ENCODE measurements around the gene UBL4A. TPM values are rescaled to one million over a fixed set of nuclear protein-coding genes. Genes with fewer than 3 reads are reported as not detected.

Gene UBL4A
- total and polyA plus RNA-seq, 9 of the 15 experiments (the other 6 are each of a cell fraction or from before 2014, with no cell fraction given) = 15.2 to 140 (median 100) TPM

DNA sequence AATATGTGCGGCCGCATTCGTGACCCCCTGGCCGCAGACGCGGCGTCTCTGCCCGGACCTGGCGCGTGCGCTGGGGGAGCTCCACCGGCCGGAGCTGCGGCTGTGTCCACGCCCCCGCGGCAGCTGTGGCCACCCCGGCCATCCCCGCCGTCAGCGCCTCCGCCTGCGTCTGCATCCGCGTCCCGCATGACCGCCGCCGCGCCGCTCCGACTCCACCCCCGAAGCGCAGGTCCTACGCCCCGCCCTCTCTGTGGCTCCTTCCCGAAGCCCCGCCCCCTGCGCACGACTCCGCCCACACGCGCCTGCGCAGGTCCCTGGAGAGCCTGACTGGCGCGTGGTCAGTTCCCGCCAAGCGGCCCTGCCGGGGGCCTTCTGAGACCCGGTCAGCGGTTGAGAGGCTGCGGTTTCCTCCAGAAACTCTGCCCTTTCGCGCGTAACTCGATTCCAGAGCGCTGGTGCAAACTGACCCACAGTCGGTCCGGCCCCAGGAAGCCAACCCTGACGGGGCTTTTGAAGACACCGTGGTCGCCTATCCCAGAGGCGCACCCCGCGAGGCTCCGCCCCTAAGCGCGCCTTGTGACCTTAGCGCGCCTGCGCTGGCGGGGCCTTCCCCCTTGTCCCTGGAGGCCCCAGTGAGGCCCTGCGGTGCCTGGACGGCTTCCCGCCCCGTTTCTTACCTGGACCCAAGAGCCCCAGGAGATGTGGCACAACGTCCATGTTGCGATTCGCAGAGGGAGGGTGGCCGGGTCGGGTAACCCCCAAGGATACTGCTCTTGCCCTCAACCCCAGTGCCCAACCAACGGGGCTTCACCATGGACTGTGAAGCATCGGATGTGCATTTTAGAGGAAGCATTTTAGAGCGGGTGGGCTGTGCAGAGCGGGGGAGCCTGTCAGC lies 7.4 kb downstream of the UBL4A start, which contains the start of gene LAGE3 (continued):
- TF ChIP-seq, protein P1, sequence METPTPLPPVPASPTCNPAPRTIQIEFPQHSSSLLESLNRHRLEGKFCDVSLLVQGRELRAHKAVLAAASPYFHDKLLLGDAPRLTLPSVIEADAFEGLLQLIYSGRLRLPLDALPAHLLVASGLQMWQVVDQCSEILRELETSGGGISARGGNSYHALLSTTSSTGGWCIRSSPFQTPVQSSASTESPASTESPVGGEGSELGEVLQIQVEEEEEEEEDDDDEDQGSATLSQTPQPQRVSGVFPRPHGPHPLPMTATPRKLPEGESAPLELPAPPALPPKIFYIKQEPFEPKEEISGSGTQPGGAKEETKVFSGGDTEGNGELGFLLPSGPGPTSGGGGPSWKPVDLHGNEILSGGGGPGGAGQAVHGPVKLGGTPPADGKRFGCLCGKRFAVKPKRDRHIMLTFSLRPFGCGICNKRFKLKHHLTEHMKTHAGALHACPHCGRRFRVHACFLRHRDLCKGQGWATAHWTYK (CRISPR knock-in tag; IDR thresholded peaks at IDR 0.05) = peak; percentile 13; the same call in 1 of the 2 replicates
- TF ChIP-seq MAZ (CRISPR knock-in tag; conservative IDR thresholded peaks at IDR 0.05 in 1 of 2, IDR thresholded peaks at IDR 0.05 in 1 of 2) (peak; percentile 22 to 80; a peak in 2 of 4 replicates), TOE1 (IDR thresholded peaks at IDR 0.05; ENCODE audit: borderline replicate concordance) (peak; percentile 58; the same call in 1 of the 2 replicates), TOE1 (CRISPR knock-in tag; IDR thresholded peaks at IDR 0.05; ENCODE audit: borderline replicate concordance, low read depth) (no peak), TAF9B (IDR thresholded peaks at IDR 0.05; ENCODE audit: partially characterized antibody) (peak; percentile 55)
- TF ChIP-seq, protein P2, sequence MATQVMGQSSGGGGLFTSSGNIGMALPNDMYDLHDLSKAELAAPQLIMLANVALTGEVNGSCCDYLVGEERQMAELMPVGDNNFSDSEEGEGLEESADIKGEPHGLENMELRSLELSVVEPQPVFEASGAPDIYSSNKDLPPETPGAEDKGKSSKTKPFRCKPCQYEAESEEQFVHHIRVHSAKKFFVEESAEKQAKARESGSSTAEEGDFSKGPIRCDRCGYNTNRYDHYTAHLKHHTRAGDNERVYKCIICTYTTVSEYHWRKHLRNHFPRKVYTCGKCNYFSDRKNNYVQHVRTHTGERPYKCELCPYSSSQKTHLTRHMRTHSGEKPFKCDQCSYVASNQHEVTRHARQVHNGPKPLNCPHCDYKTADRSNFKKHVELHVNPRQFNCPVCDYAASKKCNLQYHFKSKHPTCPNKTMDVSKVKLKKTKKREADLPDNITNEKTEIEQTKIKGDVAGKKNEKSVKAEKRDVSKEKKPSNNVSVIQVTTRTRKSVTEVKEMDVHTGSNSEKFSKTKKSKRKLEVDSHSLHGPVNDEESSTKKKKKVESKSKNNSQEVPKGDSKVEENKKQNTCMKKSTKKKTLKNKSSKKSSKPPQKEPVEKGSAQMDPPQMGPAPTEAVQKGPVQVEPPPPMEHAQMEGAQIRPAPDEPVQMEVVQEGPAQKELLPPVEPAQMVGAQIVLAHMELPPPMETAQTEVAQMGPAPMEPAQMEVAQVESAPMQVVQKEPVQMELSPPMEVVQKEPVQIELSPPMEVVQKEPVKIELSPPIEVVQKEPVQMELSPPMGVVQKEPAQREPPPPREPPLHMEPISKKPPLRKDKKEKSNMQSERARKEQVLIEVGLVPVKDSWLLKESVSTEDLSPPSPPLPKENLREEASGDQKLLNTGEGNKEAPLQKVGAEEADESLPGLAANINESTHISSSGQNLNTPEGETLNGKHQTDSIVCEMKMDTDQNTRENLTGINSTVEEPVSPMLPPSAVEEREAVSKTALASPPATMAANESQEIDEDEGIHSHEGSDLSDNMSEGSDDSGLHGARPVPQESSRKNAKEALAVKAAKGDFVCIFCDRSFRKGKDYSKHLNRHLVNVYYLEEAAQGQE (IDR thresholded peaks at IDR 0.05; ENCODE audit: borderline replicate concordance) = no peak
- TF ChIP-seq, protein P2 (CRISPR knock-in tag; IDR thresholded peaks at IDR 0.05; ENCODE audit: low read depth) = peak; percentile 49; the same call in 1 of the 2 replicates
- TF ChIP-seq, protein P3, sequence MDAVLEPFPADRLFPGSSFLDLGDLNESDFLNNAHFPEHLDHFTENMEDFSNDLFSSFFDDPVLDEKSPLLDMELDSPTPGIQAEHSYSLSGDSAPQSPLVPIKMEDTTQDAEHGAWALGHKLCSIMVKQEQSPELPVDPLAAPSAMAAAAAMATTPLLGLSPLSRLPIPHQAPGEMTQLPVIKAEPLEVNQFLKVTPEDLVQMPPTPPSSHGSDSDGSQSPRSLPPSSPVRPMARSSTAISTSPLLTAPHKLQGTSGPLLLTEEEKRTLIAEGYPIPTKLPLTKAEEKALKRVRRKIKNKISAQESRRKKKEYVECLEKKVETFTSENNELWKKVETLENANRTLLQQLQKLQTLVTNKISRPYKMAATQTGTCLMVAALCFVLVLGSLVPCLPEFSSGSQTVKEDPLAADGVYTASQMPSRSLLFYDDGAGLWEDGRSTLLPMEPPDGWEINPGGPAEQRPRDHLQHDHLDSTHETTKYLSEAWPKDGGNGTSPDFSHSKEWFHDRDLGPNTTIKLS (IDR thresholded peaks at IDR 0.05; ENCODE audit: borderline replicate concordance, low read depth) = peak; percentile 65; the same call in 1 of the 2 replicates
- TF ChIP-seq, protein P4, sequence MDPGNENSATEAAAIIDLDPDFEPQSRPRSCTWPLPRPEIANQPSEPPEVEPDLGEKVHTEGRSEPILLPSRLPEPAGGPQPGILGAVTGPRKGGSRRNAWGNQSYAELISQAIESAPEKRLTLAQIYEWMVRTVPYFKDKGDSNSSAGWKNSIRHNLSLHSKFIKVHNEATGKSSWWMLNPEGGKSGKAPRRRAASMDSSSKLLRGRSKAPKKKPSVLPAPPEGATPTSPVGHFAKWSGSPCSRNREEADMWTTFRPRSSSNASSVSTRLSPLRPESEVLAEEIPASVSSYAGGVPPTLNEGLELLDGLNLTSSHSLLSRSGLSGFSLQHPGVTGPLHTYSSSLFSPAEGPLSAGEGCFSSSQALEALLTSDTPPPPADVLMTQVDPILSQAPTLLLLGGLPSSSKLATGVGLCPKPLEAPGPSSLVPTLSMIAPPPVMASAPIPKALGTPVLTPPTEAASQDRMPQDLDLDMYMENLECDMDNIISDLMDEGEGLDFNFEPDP (CRISPR knock-in tag; IDR thresholded peaks at IDR 0.05) = no peak
- TF ChIP-seq, protein P5, sequence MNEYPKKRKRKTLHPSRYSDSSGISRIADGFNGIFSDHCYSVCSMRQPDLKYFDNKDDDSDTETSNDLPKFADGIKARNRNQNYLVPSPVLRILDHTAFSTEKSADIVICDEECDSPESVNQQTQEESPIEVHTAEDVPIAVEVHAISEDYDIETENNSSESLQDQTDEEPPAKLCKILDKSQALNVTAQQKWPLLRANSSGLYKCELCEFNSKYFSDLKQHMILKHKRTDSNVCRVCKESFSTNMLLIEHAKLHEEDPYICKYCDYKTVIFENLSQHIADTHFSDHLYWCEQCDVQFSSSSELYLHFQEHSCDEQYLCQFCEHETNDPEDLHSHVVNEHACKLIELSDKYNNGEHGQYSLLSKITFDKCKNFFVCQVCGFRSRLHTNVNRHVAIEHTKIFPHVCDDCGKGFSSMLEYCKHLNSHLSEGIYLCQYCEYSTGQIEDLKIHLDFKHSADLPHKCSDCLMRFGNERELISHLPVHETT (CRISPR knock-in tag; conservative IDR thresholded peaks at IDR 0.05 in 1 of 2, IDR thresholded peaks at IDR 0.05 in 1 of 2) = peak in 1 of 2 experiments; percentile 72; a peak in 2 of 4 replicates
